ENCODE results near the gene FUS. TPM values are rescaled to one million over a fixed set of nuclear protein-coding genes. Genes with fewer than 3 reads are reported as not detected.
"Not testable (repeated sequence)": the region's sequence is repeated elsewhere in the genome, so short reads cannot be mapped to it uniquely, and the experiment has no call there.

Gene FUS
- total RNA-seq, 2 experiments from 2014 or later, result 536 to 569 TPM

- no peak for ATAC-seq
- no peaks in the 10 kb centered on the region for H3K9me3 Mint-ChIP-seq (ENCODE audit: insufficient read depth)
- peaks cover 77% of the 10 kb centered on the region for H3K36me3 Mint-ChIP-seq (ENCODE audit: low read depth)
- peak overlapping the region; percentile 44 for H3K27ac Mint-ChIP-seq
- no peaks in the 10 kb centered on the region for H3K27me3 Mint-ChIP-seq (ENCODE audit: low read depth)
- no peak overlapping the region for H3K4me3 Mint-ChIP-seq
- DNase-seq, result no peak
- peaks cover 77% of the 10 kb centered on the region for H3K4me1 Mint-ChIP-seq (ENCODE audit: low read depth)
- CTCF ChIA-PET, result interaction anchor here (1.5 to 1.9 kb wide), 2 partner anchors 13 to 186 kb away, joined by 3 to 5 read pairs; no protein-coding TSS in a partner anchor
- POLR2A ChIA-PET, result interaction anchor here (1.3 to 7.1 kb wide), 3 partner anchors 7 to 15 kb away, joined by 4 to 87 read pairs (median 34); partner anchors contain the start of gene FUS
These were observed 16.6 kb downstream of the FUS start for GRCh38 chr16:31196324-31197088.

GRCh38 chr16:31198207-31198882 is 18.4 kb downstream of the FUS start:
- no peak overlapping the region for H3K4me3 Mint-ChIP-seq
- H3K4me1 Mint-ChIP-seq (ENCODE audit: low read depth), result peaks cover 78% of the 10 kb centered on the region
- H3K27me3 Mint-ChIP-seq (ENCODE audit: low read depth), result no peaks in the 10 kb centered on the region
- H3K9me3 Mint-ChIP-seq (ENCODE audit: insufficient read depth), result no peaks in the 10 kb centered on the region
- ChIA-PET POLR2A (interaction anchor here (0.6 to 7.1 kb wide), 5 partner anchors 9 to 260 kb away, joined by 3 to 87 read pairs (median 4); partner anchors contain the start of gene FUS), CTCF (interaction anchor here (0.9 to 1.7 kb wide), 4 partner anchors 9 to 245 kb away, joined by 4 read pairs; no protein-coding TSS in a partner anchor)
- H3K27ac Mint-ChIP-seq, result peak overlapping the region; percentile 40
- no peak for ATAC-seq
- H3K36me3 Mint-ChIP-seq (ENCODE audit: low read depth), result peaks cover 63% of the 10 kb centered on the region
- no peak for DNase-seq

GRCh38 chr16:31199430-31200041 is 19.6 kb downstream of the FUS start:
- POLR2A ChIA-PET, result interaction anchor here (5.3 to 7.1 kb wide), 2 partner anchors 13 to 18 kb away, joined by 34 to 87 read pairs; partner anchors contain the start of gene FUS
- CTCF ChIA-PET, result interaction anchor here (1.3 to 4.4 kb wide), 3 partner anchors 134 to 244 kb away, joined by 4 to 35 read pairs (median 4); no protein-coding TSS in a partner anchor

GRCh38 chr16:31200111-31200510 is 20.2 kb downstream of the FUS start:
- CTCF ChIA-PET, result interaction anchor here (0.6 to 4.9 kb wide), 10 partner anchors 10 to 260 kb away, joined by 3 to 42 read pairs (median 5); partner anchors contain the start of genes ARMC5, PYDC1 and ZNF843
- not testable (repeated sequence) for ATAC-seq; H3K27me3 Mint-ChIP-seq (ENCODE audit: low read depth); H3K9me3 Mint-ChIP-seq (ENCODE audit: insufficient read depth); DNase-seq
- Mint-ChIP-seq H3K27ac (peak overlapping the region; percentile 40), H3K4me1 (ENCODE audit: low read depth) (peaks cover 77% of the 10 kb centered on the region), H3K36me3 (ENCODE audit: low read depth) (peaks cover 49% of the 10 kb centered on the region), H3K4me3 (peak overlapping the region; percentile 16)
- POLR2A ChIA-PET, result interaction anchor here (1.5 to 7.1 kb wide), 4 partner anchors 13 to 58 kb away, joined by 5 to 87 read pairs (median 28); partner anchors contain the start of genes FUS and TRIM72

More at GRCh38 chr16:31199430-31200041, 19.6 kb downstream of the FUS start:
- no peak for ATAC-seq
- Mint-ChIP-seq H3K27ac (peak overlapping the region; percentile 40), H3K4me3 (peak overlapping the region; percentile 16), H3K9me3 (ENCODE audit: insufficient read depth) (no peaks in the 10 kb centered on the region), H3K36me3 (ENCODE audit: low read depth) (peaks cover 54% of the 10 kb centered on the region), H3K27me3 (ENCODE audit: low read depth) (no peaks in the 10 kb centered on the region), H3K4me1 (ENCODE audit: low read depth) (peaks cover 77% of the 10 kb centered on the region)
- DNase-seq, result no peak

- DNase-seq (peak; percentile 81), ATAC-seq (peak; percentile 32)
- Mint-ChIP-seq H3K4me3 (peak overlapping the region; percentile 89), H3K27me3 (ENCODE audit: low read depth) (no peaks in the 10 kb centered on the region), H3K27ac (peak overlapping the region; percentile 40), H3K9me3 (ENCODE audit: insufficient read depth) (no peaks in the 10 kb centered on the region), H3K4me1 (ENCODE audit: low read depth) (peaks cover 75% of the 10 kb centered on the region), H3K36me3 (ENCODE audit: low read depth) (peaks cover 43% of the 10 kb centered on the region)
- POLR2A ChIA-PET, result interaction anchor here (0.6 to 7.1 kb wide), 12 partner anchors 9 to 242 kb away, joined by 3 to 87 read pairs (median 7); partner anchors contain the start of genes FUS, TRIM72 and ZNF843
- CTCF ChIA-PET, result interaction anchor here (0.6 to 4.9 kb wide), 21 partner anchors 9 to 668 kb away, joined by 3 to 42 read pairs (median 4); partner anchors contain the start of genes ARMC5, PYDC1 and ZNF843
These were observed 21.1 kb downstream of the FUS start for GRCh38 chr16:31200821-31201568.

- Mint-ChIP-seq H3K27ac (peak overlapping the region; percentile 40), H3K27me3 (ENCODE audit: low read depth) (no peaks in the 10 kb centered on the region), H3K9me3 (ENCODE audit: insufficient read depth) (no peaks in the 10 kb centered on the region), H3K36me3 (ENCODE audit: low read depth) (peaks cover 35% of the 10 kb centered on the region), H3K4me1 (ENCODE audit: low read depth) (peaks cover 67% of the 10 kb centered on the region), H3K4me3 (peak overlapping the region; percentile 89)
- peak; percentile 55 for DNase-seq
- CTCF ChIA-PET, result interaction anchor here (0.8 to 4.9 kb wide), 17 partner anchors 8 to 667 kb away, joined by 3 to 42 read pairs (median 5); partner anchors contain the start of genes ARMC5, PYDC1 and ZNF843
- peak; percentile 64 for ATAC-seq
- POLR2A ChIA-PET, result interaction anchor here (0.6 to 7.1 kb wide), 14 partner anchors 8 to 671 kb away, joined by 3 to 87 read pairs (median 6); partner anchors contain the start of genes FUS, TRIM72, ZNF267 and ZNF843
These were observed 21.9 kb downstream of the FUS start for GRCh38 chr16:31201582-31202413.

GRCh38 chr16:31202414-31203375 is 22.8 kb downstream of the FUS start, which contains the start of gene PYCARD:
TSS of gene PYCARD (minus strand) at chr16:31202760. CDS start at chr16:31202690, 70 bp downstream.
- ChIA-PET CTCF (interaction anchor here (0.6 to 4.9 kb wide), 14 partner anchors 10 to 666 kb away, joined by 3 to 42 read pairs (median 4); partner anchors contain the start of genes ARMC5, PYDC1 and ZNF843), POLR2A (interaction anchor here (1.1 to 7.1 kb wide), 10 partner anchors 7 to 670 kb away, joined by 3 to 87 read pairs (median 8); partner anchors contain the start of genes FUS, TRIM72, ZNF267 and ZNF843)
- no peaks in the 10 kb centered on the region for H3K9me3 Mint-ChIP-seq (ENCODE audit: insufficient read depth)
- H3K4me1 Mint-ChIP-seq (ENCODE audit: low read depth), result peaks cover 62% of the 10 kb centered on the region
- ATAC-seq (peak; percentile 37), DNase-seq (peak; percentile 58)
- peak within 1 kb of the TSS; percentile 64 for H3K27ac Mint-ChIP-seq
- H3K36me3 Mint-ChIP-seq (ENCODE audit: low read depth), result peaks cover 28% of the 10 kb centered on the region
- no peaks in the 10 kb centered on the region for H3K27me3 Mint-ChIP-seq (ENCODE audit: low read depth)
- H3K4me3 Mint-ChIP-seq, result peak within 1 kb of the TSS; percentile 89

- Mint-ChIP-seq H3K4me3 (no peak overlapping the region), H3K27ac (no peak overlapping the region), H3K4me1 (ENCODE audit: low read depth) (peaks cover 43% of the 10 kb centered on the region), H3K36me3 (ENCODE audit: low read depth) (peaks cover 11% of the 10 kb centered on the region), H3K9me3 (ENCODE audit: insufficient read depth) (no peaks in the 10 kb centered on the region), H3K27me3 (ENCODE audit: low read depth) (no peaks in the 10 kb centered on the region)
- DNase-seq (no peak), ATAC-seq (no peak)
- POLR2A ChIA-PET, result no interaction called here
- CTCF ChIA-PET, result interaction anchor here (0.7 to 4.9 kb wide), 2 partner anchors 238 to 256 kb away, joined by 3 to 42 read pairs; partner anchors contain the start of gene ZNF843
These were observed 25.1 kb downstream of the FUS start for GRCh38 chr16:31204871-31205666.

All from activated CD8-positive, alpha-beta T cell treated with anti-CD3 and anti-CD28 coated beads, Interleukin-2, amount 10 ng/mL, durations not matched to agents 7 days and 5 days (primary cell).